GM23338 (cell line): ENCODE measurements around the gene OGG1. TPM values are rescaled to one million over a fixed set of nuclear protein-coding genes. Genes with fewer than 3 reads are reported as not detected.

Experiments used
- ATAC-seq: fragments of 200-7000 bp; cut with Tn5 transposase; 3 replicates; pipeline ENCODE4 v1.9.1; 2020
- DNase-seq: peaks from one replicate; pipeline ENCODE4 v3.0.0-alpha.2; 2015; ENCODE audit warnings: low spot score
- H2AFZ ChIP-seq: fragments of 200-600 bp; sonication (generic); 2 replicates; pipeline ENCODE4 v1.8.0; 2016; ENCODE audit warnings: antibody characterized with exemption, mild to moderate bottlenecking, moderate library complexity
- H3F3A ChIP-seq: fragments of 200-600 bp; sonication (generic); replicated peaks from 2 replicates; pipeline ENCODE4 v1.8.0; 2017; ENCODE audit warnings: antibody characterized with exemption, mixed run types, low read depth
- H3K27ac ChIP-seq: fragments of 200-600 bp; sonication (generic); 2 replicates; pipeline ENCODE4 v1.6.1; 2016; ENCODE audit warnings: low read depth
- H3K27me3 ChIP-seq: fragments of 200-600 bp; sonication (generic); 2 replicates; pipeline ENCODE4 v1.8.0; 2016; ENCODE audit warnings: mild to moderate bottlenecking, mixed run types, moderate library complexity; ENCODE audit not compliant: insufficient read depth
- H3K36me3 ChIP-seq: fragments of 200-600 bp; sonication (generic); 2 replicates; pipeline ENCODE4 v1.8.0; 2016; ENCODE audit warnings: mild to moderate bottlenecking; ENCODE audit not compliant: insufficient read depth
- H3K4me1 ChIP-seq: fragments of 200-600 bp; sonication (generic); 2 replicates; pipeline ENCODE4 v1.8.0; 2016; ENCODE audit warnings: mild to moderate bottlenecking, moderate library complexity; ENCODE audit not compliant: insufficient read depth
- H3K4me2 ChIP-seq: fragments of 200-600 bp; sonication (generic); 2 replicates; pipeline ENCODE4 v1.7.1; 2017; ENCODE audit warnings: mixed run types
- H3K4me3 ChIP-seq: fragments of 200-600 bp; sonication (generic); 2 replicates; pipeline ENCODE4 v1.6.1; 2016; ENCODE audit warnings: mixed run types
- H3K79me2 ChIP-seq: fragments of 200-600 bp; sonication (generic); replicated peaks from 2 replicates; pipeline ENCODE4 v1.8.0; 2017; ENCODE audit warnings: mild to moderate bottlenecking; ENCODE audit not compliant: insufficient read depth
- H3K9me2 ChIP-seq: fragments of 200-600 bp; sonication (generic); 2 replicates; pipeline ENCODE4 v1.8.0; 2017; ENCODE audit not compliant: insufficient read depth
- H4K20me1 ChIP-seq: fragments of 200-600 bp; sonication (generic); replicated peaks from 2 replicates; pipeline ENCODE4 v1.8.0; 2017; ENCODE audit warnings: mild to moderate bottlenecking; ENCODE audit not compliant: insufficient read depth
- H3K27ac Mint-ChIP-seq: 2 replicates; pipeline ENCODE4 v1.8.0; 2020; ENCODE audit warnings: inconsistent platforms, mild to moderate bottlenecking, moderate library complexity, mixed read lengths
- H3K27me3 Mint-ChIP-seq: 3 replicates; pipeline ENCODE4 v1.8.0; 2022; ENCODE audit warnings: low read depth, mild to moderate bottlenecking, moderate library complexity, mixed read lengths, inconsistent platforms; ENCODE audit not compliant: insufficient read depth, poor library complexity
- H3K36me3 Mint-ChIP-seq: 3 replicates; pipeline ENCODE4 v1.8.0; 2021; ENCODE audit warnings: low read depth, mild to moderate bottlenecking, inconsistent platforms, moderate library complexity, mixed read lengths
- H3K4me1 Mint-ChIP-seq: 3 replicates; pipeline ENCODE4 v1.8.0; 2020; ENCODE audit warnings: mild to moderate bottlenecking, inconsistent platforms, mixed read lengths
- H3K4me3 Mint-ChIP-seq: 3 replicates; pipeline ENCODE4 v1.8.0; 2021; ENCODE audit warnings: moderate library complexity, mild to moderate bottlenecking, inconsistent platforms, mixed read lengths
- H3K9me3 Mint-ChIP-seq: 3 replicates; pipeline ENCODE4 v1.8.0; 2020; ENCODE audit warnings: moderate library complexity, mild to moderate bottlenecking, inconsistent platforms, mixed read lengths
- CREB1 ChIP-seq: fragments of 250-450 bp; sonication (Bioruptor Pico); IDR thresholded peaks from 2 replicates; pipeline ENCODE4 v1.5.0; 2020; ENCODE audit warnings: low read depth, mild to moderate bottlenecking, moderate library complexity
- EZH2 ChIP-seq: fragments of 200-600 bp; sonication (generic); IDR thresholded peaks from one replicate; pipeline ENCODE4 v1.8.0; 2017; ENCODE audit warnings: antibody characterized with exemption, mild to moderate bottlenecking, low read depth; ENCODE audit not compliant: unreplicated experiment
- EZH2phosphoT487 ChIP-seq: fragments of 200-600 bp; sonication (generic); IDR thresholded peaks from one replicate; pipeline ENCODE4 v1.8.1; 2018; ENCODE audit warnings: antibody characterized with exemption; ENCODE audit not compliant: unreplicated experiment
- JUNB ChIP-seq: IDR thresholded peaks from one replicate; pipeline ENCODE4 v1.6.1; 2016; ENCODE audit warnings: antibody characterized with exemption; ENCODE audit not compliant: unreplicated experiment
- ZNF114 ChIP-seq: fragments of 250-450 bp; sonication (Bioruptor Pico); IDR thresholded peaks from 2 replicates; pipeline ENCODE4 v1.5.0; 2020; ENCODE audit warnings: mild to moderate bottlenecking, moderate library complexity
- ZNF331 ChIP-seq: fragments of 250-450 bp; sonication (Bioruptor Pico); IDR thresholded peaks from 2 replicates; pipeline ENCODE4 v1.5.0; 2020; ENCODE audit warnings: low read depth, mild to moderate bottlenecking, moderate library complexity
- polyA plus RNA-seq: library from polyadenylated mRNA; unstranded; fragments of >200 nt; fragmentation: Nextera tagmentation; extraction: Ambion mirVana; gene quantifications from 2 replicates; pipeline ENCODE4 v1.2.1, GENCODE V29; 2016
- total RNA-seq: library from RNA; depleted of rRNA; stranded (reverse); fragments of >200 nt; shearing (Covaris generic); gene quantifications from 2 replicates; pipeline ENCODE4 v1.2.3, GENCODE V29; 2014
- TF ChIP-seq, protein P1 (sequence below): IDR thresholded peaks from one replicate; pipeline ENCODE4 v1.6.1; 2018; ENCODE audit warnings: antibody characterized with exemption; ENCODE audit not compliant: unreplicated experiment
- TF ChIP-seq, protein P2 (sequence below): IDR thresholded peaks from 2 replicates; pipeline ENCODE4 v1.6.1; 2016; ENCODE audit warnings: antibody characterized with exemption

OGG1 gene
- total and polyA plus RNA-seq, 2 experiments from 2014 or later, result 20.6 to 27.6 TPM

DNA sequence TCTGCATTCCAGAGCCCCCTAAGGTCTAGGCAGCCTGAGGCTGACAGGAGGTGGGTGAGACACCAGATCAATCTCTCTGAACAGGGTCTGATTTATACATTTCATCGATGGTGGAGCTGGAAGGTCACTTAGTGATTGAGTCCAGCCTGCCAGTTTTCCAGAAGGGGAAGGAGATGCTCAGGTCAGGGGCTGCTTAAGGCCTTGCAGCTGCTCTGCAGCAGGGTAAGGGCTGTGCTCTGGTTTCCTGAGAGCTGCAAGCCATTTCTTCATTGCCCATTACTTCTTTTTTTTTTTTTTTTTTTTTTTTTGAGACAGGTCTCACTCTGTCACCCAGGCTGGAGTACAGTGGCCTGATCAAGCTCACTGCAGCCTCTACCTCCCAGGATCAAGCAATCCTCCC is 31.8 kb downstream of the OGG1 start (continued):
- TF ChIP-seq, protein P1, sequence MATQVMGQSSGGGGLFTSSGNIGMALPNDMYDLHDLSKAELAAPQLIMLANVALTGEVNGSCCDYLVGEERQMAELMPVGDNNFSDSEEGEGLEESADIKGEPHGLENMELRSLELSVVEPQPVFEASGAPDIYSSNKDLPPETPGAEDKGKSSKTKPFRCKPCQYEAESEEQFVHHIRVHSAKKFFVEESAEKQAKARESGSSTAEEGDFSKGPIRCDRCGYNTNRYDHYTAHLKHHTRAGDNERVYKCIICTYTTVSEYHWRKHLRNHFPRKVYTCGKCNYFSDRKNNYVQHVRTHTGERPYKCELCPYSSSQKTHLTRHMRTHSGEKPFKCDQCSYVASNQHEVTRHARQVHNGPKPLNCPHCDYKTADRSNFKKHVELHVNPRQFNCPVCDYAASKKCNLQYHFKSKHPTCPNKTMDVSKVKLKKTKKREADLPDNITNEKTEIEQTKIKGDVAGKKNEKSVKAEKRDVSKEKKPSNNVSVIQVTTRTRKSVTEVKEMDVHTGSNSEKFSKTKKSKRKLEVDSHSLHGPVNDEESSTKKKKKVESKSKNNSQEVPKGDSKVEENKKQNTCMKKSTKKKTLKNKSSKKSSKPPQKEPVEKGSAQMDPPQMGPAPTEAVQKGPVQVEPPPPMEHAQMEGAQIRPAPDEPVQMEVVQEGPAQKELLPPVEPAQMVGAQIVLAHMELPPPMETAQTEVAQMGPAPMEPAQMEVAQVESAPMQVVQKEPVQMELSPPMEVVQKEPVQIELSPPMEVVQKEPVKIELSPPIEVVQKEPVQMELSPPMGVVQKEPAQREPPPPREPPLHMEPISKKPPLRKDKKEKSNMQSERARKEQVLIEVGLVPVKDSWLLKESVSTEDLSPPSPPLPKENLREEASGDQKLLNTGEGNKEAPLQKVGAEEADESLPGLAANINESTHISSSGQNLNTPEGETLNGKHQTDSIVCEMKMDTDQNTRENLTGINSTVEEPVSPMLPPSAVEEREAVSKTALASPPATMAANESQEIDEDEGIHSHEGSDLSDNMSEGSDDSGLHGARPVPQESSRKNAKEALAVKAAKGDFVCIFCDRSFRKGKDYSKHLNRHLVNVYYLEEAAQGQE, result no peak

DNA sequence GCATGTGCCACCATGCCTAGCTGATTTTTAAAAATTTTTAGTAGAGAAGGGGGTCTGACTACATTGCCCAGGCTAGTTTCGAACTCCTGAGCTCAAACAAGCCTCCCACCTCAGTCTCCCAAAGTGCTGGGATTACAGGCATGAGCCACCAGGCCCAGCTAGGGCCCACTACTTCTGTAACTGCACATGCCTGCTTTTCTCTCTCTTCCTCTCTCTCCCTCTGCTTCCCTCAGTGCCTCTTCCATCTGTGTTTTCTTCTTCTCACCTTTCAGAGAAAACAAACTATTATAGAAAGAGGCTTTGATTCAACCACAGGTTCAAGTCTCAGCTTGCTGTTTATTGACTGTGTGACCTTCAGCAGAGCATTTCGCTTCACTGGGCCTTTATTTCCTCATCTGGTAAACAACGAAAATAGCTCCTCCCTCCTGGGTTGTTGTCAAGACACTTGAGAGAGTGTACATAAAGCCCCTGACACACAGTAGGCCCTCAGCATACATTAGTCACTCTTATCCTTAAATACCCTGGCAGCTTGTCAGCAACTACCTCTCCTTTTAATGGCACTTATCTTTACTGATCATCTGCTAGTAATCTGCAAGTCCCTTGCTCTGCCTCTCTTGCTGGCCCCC is 32.3 kb downstream of the OGG1 start:
- Mint-ChIP-seq H3K4me1 (no peaks in the 10 kb centered on the region), H3K9me3 (no peaks in the 10 kb centered on the region), H3K36me3 (peaks cover 54% of the 10 kb centered on the region), H3K27me3 (peaks cover 12% of the 10 kb centered on the region), H3K27ac (no peak overlapping the region), H3K4me3 (no peak overlapping the region)
- H3K4me3 ChIP-seq, result no peak overlapping the region
- H3K4me2 ChIP-seq, result no peak overlapping the region
- H3K4me1 ChIP-seq, result no peaks in the 10 kb centered on the region
- DNase-seq (no peak), ATAC-seq (no peak)
- H4K20me1 ChIP-seq, result no peaks in the 10 kb centered on the region; the same call in 1 of the 2 replicates
- H2AFZ ChIP-seq, result no peak overlapping the region
- TF ChIP-seq CREB1 (CRISPR knock-in tag) (no peak), EZH2 (no peak), EZH2phosphoT487 (no peak), JUNB (no peak), ZNF114 (CRISPR knock-in tag) (no peak), ZNF331 (no peak)
- TF ChIP-seq, protein P2, sequence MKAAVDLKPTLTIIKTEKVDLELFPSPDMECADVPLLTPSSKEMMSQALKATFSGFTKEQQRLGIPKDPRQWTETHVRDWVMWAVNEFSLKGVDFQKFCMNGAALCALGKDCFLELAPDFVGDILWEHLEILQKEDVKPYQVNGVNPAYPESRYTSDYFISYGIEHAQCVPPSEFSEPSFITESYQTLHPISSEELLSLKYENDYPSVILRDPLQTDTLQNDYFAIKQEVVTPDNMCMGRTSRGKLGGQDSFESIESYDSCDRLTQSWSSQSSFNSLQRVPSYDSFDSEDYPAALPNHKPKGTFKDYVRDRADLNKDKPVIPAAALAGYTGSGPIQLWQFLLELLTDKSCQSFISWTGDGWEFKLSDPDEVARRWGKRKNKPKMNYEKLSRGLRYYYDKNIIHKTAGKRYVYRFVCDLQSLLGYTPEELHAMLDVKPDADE, result no peak
- TF ChIP-seq, protein P1, result no peak
- H3K79me2 ChIP-seq, result no peaks in the 10 kb centered on the region
- H3K9me2 ChIP-seq, result no peaks in the 10 kb centered on the region
- 0 out of 2 replicates have a peak, but pooled peaks cover 2% of the 10 kb centered on the region for H3F3A ChIP-seq
- H3K36me3 ChIP-seq, result peaks cover 6% of the 10 kb centered on the region; the same call in 1 of the 2 replicates
- H3K27ac ChIP-seq, result no peak overlapping the region
- no peaks in the 10 kb centered on the region for H3K27me3 ChIP-seq
